GM19351 (cell line): ENCODE measurements around the gene PTPRG.

Experiments
- ATAC-seq: cut with Tn5 transposase; IDR thresholded peaks from one replicate; pipeline ENCODE4 v1.9.1; 2021; ENCODE audit warnings: mild to moderate bottlenecking, moderate library complexity; ENCODE audit not compliant: unreplicated experiment

PTPRG gene

DNA sequence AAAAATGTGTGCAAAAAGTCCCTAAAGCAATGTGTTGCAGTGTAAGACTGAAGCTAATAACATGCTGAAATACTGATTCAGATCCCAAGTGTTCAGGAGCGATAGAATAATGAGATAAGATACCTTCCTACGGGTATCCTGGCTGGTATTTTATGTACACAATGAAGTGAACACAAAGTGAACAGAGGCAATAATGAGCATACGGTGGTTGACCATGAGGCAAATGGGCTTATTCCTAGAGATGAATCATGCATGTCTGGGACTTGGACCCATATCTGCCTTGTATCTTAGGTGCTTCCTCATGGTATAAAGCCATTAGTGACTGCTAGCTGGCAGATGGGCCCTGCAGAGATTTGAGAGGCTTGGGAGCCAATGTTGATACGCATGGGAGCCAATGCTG lies 21.5 kb downstream of the PTPRG start:
- ATAC-seq = no peak

DNA sequence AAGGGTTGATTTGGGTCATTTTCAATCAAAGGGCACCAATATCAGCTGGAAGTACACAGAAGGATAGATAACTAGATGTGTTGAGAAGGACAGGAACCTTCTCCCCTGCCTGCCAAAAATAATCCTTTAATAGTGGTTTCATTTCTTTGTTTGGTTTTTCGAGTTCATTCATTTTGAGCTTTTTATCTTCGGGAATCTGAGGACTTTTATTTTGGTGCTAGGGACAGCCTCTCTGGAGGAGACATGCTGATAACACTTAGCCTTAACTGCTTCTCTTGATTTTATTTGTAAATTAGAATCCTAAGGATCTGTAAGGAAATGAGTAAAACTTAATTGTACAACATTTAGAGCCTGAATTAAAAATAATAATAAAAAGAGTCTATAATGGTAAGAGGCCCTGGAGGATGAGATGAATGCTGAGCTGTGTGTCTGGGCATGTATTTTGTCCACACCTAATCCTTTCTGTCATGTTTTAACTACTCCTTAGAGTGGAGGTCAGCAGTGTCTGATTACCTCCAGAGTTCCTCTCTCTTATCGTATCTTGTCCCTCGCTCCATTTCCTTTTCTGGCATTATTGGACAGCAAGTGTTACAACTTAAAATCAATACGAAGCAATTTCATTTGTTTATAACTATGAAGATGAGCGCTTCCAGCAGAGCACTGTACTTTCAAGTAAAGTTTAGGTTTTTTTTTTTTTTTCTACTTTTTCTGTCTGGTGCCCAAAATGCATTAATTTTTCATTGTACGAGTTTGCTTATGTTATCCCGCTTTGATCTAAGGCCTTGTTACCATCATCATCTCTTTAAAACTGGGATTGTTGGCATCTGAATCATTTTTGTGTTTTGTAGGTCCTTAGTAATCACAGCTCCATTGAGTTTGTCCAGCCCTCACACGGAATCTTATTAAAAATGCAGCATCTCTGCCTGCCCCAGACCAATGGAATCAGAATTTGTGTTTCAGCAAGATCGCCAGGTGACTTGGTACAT lies 22.8 kb downstream of the PTPRG start:
- no peak for ATAC-seq

DNA sequence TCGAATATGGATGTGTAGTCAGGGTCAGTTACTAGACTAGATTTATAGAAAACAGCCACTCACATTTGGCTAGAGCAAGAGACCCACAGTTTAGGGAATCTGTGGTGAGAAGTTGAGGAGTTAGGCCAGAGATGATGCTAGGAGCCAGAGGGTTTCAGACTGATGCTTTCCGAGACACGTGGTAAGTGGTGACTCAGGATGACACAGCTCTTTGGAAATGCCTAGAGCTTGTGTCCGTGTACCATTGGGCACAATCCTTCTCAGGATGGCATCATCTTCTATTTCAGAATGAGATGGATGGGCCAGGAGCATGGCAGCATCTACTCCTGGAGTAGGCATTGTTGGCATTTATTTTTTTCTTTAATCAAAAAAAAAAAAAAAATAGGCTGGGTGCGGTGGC lies 28.5 kb downstream of the PTPRG start:
- no peak for ATAC-seq

DNA sequence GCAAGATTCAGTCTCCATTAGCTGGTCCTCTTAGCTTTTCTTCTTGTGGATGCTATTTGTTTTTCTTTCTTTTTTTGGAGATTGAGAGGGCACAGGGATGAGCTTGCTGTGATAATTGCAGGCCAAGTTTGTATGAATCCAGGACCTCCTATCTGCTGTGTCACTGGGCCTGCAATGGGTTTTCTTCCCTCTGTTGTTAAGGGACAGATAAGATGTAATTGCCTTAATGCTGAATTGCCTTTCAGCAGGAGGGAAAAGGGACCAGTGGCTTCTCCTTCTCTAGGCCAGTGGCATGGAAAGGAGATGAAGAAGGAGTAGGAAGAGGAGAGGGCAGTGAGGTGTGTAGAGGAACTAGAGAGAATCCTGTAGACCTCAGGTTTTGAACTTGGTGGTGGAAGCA lies 29.9 kb downstream of the PTPRG start:
- no peak for ATAC-seq

DNA sequence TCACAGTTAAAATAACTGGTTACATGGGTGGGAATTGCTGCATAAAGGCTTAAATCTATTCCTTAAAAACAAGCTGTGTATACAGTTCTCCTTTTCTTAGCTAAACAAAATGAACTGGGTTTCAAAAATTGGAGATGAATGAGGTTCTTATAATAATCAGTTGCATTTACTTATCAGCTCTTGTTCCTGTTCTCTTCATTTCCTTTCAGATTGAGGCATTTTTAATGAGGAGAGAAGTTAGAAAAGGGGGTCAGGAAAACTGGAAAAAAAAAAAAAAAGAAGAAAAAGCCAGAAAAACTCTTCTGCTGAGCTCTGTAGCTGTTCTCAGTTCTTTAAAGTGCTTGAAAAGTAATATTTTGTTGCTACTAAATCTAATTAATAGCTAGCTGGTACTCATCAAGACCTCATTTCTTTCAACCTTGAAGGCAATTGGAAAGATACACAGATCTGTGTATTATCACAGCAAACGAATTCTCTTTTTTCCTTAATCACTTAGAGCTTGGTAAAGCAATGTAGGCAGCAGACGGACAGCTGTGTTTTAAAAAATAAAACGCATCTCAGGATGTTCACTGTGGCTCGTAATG lies 32.2 kb downstream of the PTPRG start:
- no peak for ATAC-seq

DNA sequence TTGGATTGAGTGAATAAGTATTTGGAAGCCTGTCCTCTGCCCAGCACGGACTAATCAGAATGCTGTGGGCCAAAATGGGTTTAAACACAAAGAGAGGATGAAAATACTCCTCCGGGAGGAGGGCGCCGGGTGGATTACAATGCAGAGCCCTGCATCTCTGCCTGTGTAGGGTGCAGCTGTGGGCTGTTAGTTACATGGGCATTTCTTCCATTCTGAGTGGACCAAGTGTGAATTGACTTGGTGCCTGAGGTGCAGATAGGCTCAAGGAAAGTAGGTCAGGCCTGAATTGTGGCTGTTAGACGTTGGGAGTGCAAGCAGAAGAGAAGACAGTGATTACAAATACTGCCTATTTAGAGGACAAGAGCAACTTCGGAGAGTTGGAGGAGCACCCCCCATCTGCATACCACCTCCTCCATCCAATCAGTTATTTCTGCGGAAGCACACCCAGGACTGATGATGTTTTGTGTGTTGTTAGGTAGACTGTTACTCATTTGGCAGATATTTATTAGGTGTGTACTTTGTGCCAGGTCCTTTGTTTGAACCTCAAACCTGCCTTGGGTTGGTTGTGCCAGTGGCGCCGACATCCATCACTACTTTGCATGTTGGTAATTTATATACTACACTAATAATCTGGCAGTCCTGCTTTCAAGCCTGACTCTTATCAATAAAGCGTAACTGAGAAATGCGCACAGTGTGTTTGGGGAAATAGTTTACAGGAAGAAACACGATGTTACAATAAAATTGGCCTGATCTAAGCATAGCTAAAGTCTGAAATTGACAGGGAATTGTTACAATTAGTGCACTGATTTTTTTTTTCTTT lies 33.0 kb downstream of the PTPRG start:
- ATAC-seq = no peak

DNA sequence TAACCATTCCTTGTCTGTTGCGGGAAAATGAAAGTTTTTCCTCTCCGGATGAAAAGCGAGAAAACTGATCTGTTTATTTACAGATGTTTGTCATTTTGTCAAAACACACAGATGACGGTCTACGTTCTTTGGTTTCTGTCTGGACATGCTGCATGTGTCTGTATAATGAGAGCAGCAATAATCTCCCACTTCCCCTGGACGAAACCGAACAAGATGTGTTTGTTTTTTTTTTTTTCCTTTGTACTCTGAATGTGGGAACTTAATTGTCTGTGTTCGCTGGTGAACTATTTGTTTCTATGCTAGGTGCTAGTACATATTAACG lies 33.6 kb downstream of the PTPRG start:
- no peak for ATAC-seq

DNA sequence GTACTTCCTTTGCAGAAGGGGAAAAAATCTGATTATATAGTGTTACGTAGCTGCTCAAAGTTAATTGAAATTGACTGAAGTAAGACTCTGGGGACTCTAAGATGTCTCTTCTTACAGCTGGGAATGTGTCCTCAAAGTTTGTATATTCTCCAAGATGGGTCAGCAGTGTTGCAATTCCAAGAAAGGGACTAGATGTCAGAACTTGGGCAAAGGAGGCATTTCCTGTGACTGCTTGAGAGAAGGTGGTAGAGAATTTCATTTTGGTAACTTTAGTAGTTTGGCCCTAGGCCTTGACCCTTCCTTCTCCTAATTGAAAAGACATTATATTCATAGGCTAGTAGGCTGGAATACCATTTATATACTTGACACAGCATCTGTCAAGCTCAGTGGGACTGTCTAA lies 33.9 kb downstream of the PTPRG start:
- no peak for ATAC-seq

DNA sequence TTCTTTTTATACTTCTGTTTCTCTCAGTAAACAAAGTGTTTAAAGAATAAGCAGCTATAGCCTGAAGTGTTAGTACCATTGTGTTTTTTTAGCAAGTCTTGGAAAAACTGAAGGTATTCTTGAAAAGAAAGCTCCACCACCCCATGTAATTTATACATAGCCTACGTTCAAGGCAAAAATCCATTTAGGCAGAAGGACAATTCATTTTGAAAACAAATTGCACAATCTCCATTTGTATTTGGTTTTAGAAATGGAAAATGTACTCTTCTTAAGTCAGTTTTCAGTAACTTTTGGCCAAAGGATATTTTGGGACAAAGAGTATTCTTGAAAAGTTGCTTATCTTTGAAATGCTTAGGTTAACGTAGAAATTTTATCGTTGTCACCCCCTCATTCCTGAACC lies 34.5 kb downstream of the PTPRG start:
- ATAC-seq = no peak

DNA sequence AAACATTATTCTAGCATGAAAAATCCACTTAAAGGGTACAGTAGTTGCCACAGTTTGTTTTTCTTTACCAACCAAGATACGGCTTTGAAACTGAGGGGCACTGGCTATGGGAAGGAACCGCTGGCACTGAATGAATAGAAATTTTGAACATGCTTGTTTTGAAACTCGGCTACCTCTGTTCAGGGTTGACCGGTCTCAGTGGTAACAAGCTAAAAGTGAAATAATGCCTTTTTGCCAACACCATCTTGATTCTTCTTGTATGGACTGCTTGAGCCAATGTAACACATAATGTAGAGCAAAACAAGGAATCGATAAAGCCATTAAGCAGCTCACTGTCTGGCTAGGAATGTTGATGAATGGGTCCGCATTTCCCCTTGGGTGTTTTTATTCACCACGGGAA lies 36.5 kb downstream of the PTPRG start:
- no peak for ATAC-seq

DNA sequence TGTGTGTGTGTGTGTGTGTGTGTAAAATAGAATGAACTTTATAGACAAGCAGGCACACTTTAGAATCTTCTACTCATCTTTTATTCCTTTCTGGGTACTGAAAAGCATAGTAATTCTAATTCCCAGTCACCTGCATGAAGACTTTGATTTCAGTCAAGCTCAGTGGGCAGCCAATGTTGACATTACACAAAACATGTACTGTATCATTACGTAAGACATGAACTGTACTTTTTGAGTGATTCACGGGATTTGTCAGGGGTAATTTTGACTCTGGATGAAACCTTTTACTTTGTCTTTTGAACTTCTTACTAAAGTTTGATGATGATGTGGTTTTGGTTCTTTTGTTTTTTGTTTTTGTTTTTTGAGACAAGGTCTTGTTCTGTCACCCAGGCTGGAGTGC lies 38.8 kb downstream of the PTPRG start:
- ATAC-seq = no peak

DNA sequence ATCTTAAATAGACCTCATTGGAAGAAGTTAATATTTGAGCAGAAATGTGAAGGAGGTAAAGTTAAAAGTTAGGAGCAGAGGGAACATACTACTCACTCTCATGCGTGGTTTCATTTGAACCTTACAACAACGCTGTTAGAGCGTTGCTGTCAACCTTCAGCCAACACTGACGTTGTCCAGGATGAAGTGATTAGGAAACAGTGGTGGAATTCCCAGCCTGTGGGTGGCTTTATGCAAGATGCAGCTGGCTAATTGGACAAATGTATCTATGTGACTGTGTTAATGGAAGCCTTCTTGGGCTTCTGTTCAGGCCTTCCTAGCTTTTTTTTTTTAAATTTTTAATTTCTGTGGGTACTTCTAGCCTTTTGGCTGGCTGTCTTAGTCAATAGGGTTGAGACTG lies 40.5 kb downstream of the PTPRG start:
- ATAC-seq = no peak

DNA sequence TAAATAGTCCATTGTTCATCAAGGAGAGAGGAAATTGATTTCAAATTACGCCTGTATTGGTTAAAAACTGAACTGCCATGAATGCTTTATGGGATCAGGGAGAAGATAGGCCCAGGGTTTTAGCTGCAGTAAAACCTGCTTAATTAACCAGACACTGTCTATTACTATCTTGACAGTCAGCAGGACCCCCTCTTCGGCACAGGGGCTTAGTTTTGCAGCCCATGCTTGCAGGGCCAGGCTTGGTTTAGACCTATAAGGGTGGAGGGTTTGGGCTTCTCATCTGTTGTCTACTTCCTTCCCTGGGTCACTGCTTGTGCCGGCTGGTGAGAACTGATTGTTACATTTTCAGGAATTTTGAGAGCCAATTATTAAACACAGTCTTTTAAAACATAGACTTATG lies 41.1 kb downstream of the PTPRG start:
- ATAC-seq = no peak

DNA sequence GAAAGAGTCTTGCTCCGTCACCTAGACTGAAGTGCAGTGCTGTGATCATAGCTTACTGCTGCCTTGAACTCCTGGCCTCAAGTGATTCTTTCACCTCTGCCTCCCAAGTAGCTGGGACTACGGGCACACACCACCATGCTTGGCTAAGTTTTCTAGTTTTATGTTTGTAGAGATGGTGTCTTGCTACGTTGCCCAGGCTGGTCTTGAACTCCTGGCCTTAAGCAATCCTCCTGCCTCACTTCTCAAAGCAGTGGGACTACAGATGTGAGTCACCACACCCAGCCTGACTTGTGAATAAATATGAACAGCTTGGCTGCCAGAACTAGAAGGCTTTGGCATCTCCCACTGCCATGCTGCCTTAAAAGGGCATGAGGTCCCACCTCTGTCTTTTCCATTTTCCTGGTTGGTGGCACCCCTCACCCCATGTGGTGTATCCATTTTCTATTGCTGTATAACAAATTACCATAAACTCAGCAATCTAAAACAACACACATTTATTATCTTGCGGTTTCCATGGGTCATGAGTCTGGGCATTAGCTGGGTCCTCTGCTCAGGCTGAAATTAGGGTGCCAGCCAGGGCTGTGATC lies 44.3 kb downstream of the PTPRG start:
- ATAC-seq = no peak

DNA sequence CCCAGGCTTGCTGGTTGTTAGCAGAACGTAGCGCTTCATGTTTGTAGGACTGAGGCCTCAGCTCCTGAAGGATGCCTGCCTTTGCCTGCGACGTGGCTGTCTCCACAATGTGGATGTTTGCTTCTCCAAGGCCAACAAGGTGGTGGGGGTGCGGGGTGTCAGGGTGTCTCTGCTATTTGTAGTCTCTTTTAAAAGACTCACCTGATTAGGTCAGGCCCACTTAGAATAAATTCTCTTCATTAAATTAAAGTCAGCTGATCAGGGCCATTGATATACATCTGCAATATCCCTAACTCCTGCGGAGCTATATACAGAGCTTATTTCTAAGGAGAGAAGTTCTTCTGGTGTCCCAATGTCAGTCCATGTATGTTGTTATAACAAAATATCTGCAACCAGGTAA lies 44.8 kb downstream of the PTPRG start:
- ATAC-seq = no peak

DNA sequence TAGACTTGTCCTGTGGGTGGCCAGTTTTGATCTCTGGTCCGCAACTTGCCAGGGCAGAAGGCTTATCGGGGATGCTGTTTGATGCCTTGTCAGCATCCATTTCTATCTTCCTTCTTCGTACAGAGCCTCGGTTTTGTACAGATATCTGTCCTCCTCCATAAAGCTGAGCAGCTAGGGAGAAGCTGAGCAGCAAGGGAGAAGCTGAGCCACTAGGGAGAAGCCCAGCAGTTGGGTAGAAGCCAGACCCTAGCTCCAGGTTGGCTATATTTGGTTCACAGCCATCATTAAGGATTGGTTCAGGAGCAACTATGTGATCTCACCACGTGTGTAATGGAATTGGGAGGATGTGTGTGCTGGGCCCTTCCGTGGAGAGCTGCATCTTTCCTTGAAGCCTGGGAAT lies 46.7 kb downstream of the PTPRG start:
- ATAC-seq = no peak

DNA sequence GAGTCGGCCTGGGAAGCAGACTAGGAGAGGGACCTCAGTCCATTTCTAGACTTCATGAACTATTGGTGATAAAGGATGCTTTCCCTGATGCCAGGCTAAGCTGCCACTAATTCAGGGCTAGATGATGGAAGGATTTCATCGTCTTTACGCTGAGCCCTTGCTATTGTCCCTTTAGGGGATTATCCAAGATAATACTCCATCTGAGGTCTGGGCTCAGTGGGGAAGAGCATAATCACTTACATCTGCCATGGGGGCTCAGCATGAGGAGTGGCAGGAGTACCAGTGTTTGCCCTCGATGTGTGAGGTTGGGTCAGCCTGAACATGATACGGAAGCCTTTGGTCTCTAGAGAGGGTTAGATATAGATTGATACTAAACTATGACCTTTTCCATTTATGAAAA lies 47.3 kb downstream of the PTPRG start:
- no peak for ATAC-seq

DNA sequence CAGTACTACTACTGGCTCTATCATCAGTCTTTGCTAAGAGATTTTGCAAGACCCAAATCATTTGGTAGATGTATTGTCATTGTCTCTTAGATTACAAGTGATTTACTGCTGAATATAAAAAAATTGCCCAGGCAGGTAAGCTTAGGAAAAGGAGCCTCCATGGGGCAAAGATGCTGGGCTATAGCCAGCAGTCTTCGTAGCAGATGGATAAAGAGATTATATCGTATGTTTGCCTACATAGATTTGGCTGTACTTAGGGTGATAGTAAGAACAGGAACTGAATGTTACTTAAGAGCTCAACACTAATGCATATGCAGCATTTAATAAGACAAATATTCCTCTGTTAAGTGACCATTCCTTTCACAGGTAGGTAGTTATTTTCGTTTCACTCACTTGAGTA lies 48.9 kb downstream of the PTPRG start:
- no peak for ATAC-seq

DNA sequence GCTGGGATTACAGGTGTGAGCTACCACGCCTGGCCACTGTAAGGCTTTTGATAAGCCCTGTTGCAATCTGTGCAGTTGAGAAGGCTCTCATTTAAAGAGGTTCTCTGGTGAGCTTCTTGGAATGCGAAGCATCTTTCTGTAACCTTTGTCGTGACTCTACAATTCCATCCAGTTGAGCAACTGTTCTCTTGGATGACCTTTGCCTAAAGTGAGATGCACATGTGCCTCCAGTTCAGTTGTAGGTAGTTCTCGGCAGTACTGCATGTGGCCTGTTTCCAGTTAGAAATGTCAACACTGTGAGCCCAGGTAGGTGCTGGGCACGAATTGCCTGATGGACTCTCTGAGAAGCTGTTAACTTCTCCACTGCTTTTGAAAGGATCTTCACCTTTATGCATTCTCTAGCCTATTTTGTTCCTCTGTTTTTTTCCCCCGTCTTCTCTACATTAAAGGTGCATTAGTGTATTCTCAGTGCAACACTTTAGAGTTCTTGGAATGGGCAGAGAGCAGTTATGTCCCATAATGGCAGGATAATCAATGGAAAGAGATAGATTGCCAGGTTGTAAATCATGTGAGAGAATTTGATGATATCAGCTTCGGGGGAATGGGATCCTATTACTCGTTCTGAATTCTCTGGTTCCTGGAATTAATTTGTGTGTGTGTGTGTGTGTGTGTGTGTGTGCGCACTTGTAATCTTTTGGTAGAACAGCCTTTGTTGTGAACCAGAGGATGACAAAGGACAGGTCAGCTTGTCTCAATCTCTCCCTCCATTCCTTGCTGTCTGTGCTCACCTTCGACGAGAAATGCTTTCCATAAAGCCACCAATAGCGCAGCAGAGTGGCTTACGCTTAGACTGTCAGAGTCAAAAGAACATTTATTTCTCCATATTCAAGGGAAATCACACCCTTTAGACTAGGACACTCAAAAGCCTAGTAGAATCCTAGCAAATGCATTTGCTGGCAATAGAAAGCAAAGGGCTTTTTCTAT lies 51.1 kb downstream of the PTPRG start:
- no peak for ATAC-seq

DNA sequence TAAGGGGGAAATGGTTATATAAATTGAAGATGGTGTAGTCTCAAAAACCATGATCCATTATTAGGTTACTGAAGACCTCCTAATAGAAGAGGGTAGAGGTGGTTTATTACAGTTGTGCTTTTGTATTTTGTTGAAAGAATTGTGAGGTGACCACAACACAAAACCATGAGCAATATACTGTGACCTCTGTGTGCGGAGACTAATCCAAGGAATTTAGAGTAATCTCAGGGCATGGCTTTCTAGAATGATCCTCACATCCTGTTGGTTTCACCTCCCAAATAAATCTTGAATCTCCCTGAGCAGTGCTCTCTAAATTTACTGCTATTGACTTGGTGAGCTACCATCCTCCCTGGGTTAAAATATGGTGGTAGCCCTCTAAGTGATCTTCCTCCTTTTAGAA lies 52.3 kb downstream of the PTPRG start:
- no peak for ATAC-seq
